Measurements from ENCODE around the gene MLYCD. TPM values are rescaled to one million over a fixed set of nuclear protein-coding genes. Genes with fewer than 3 reads are reported as not detected.

The MLYCD gene
- total RNA-seq, 1 donor from 2014 or later: 7.1 TPM

- H3K4me3 Mint-ChIP-seq: no peak overlapping the region
Observed at GRCh38 chr16:83930730-83931500, 32.0 kb downstream of the MLYCD start.

GRCh38 chr16:83931556-83931955, 32.6 kb downstream of the MLYCD start:
- no peak for DNase-seq (ENCODE audit: extremely low spot score, unreplicated experiment)
- no peaks in the 10 kb centered on the region for H3K27me3 Mint-ChIP-seq
- H3K27ac Mint-ChIP-seq: no peak overlapping the region
- H3K4me3 Mint-ChIP-seq: no peak overlapping the region
- TF ChIP-seq CTCF (conservative IDR thresholded peaks at IDR 0.05): no peak
- peaks cover 12% of the 10 kb centered on the region for H3K4me1 Mint-ChIP-seq (ENCODE audit: unreplicated experiment)
- H3K36me3 Mint-ChIP-seq: no peaks in the 10 kb centered on the region
- no peaks in the 10 kb centered on the region for H3K9me3 Mint-ChIP-seq

More at GRCh38 chr16:83930730-83931500, 32.0 kb downstream of the MLYCD start:
- no peak for TF ChIP-seq CTCF (conservative IDR thresholded peaks at IDR 0.05)
- peak; percentile 64 for DNase-seq (ENCODE audit: extremely low spot score, unreplicated experiment)
- Mint-ChIP-seq H3K27me3 (no peaks in the 10 kb centered on the region), H3K9me3 (no peaks in the 10 kb centered on the region), H3K36me3 (no peaks in the 10 kb centered on the region), H3K4me1 (ENCODE audit: unreplicated experiment) (peaks cover 15% of the 10 kb centered on the region), H3K27ac (no peak overlapping the region)

- Mint-ChIP-seq H3K9me3 (no peaks in the 10 kb centered on the region), H3K4me1 (ENCODE audit: unreplicated experiment) (peaks cover 5% of the 10 kb centered on the region), H3K27ac (no peak overlapping the region), H3K27me3 (no peaks in the 10 kb centered on the region), H3K36me3 (no peaks in the 10 kb centered on the region), H3K4me3 (no peak overlapping the region)
- TF ChIP-seq CTCF (conservative IDR thresholded peaks at IDR 0.05): no peak
- DNase-seq (ENCODE audit: extremely low spot score, unreplicated experiment): no peak
Observed at GRCh38 chr16:83932304-83932703, 33.4 kb downstream of the MLYCD start.

GRCh38 chr16:83932955-83933673, 34.2 kb downstream of the MLYCD start:
- peak; percentile 64 for DNase-seq (ENCODE audit: extremely low spot score, unreplicated experiment)
- no peaks in the 10 kb centered on the region for H3K27me3 Mint-ChIP-seq
- H3K9me3 Mint-ChIP-seq: no peaks in the 10 kb centered on the region
- peaks cover 3% of the 10 kb centered on the region for H3K4me1 Mint-ChIP-seq (ENCODE audit: unreplicated experiment)
- no peak overlapping the region for H3K4me3 Mint-ChIP-seq
- H3K27ac Mint-ChIP-seq: no peak overlapping the region
- no peaks in the 10 kb centered on the region for H3K36me3 Mint-ChIP-seq
- TF ChIP-seq CTCF (conservative IDR thresholded peaks at IDR 0.05): no peak

- no peak for DNase-seq (ENCODE audit: extremely low spot score, unreplicated experiment)
Observed at GRCh38 chr16:83933885-83934683, 35.2 kb downstream of the MLYCD start.

More at GRCh38 chr16:83933885-83934683, 35.2 kb downstream of the MLYCD start:
- Mint-ChIP-seq H3K36me3 (no peaks in the 10 kb centered on the region), H3K4me3 (no peak overlapping the region), H3K4me1 (ENCODE audit: unreplicated experiment) (peaks cover 3% of the 10 kb centered on the region), H3K9me3 (no peaks in the 10 kb centered on the region), H3K27me3 (no peaks in the 10 kb centered on the region), H3K27ac (peak overlapping the region; percentile 5)
- TF ChIP-seq CTCF (conservative IDR thresholded peaks at IDR 0.05): no peak
